Neural cell (in vitro differentiated cells): ENCODE data around the gene APBA2. TPM values are rescaled to one million over a fixed set of nuclear protein-coding genes. Genes with fewer than 3 reads are reported as not detected.

ENCODE experiments used
- H2AFZ ChIP-seq: fragments of 200-600, 300-800 bp; sonication (generic), shearing (Covaris generic); 2 replicates; pipeline ENCODE4 v1.6.0; 2014; ENCODE audit warnings: low read depth, mild to moderate bottlenecking, antibody characterized with exemption, low read length, moderate library complexity
- H3F3A ChIP-seq: fragments of 200-600 bp; shearing (Covaris generic); 2 replicates; pipeline ENCODE4 v1.6.1; 2016; ENCODE audit warnings: mild to moderate bottlenecking, moderate library complexity, mixed read lengths, antibody characterized with exemption, low read length; ENCODE audit not compliant: insufficient read depth, poor library complexity, severe bottlenecking
- H3K27ac ChIP-seq: fragments of 200-600, 300-800 bp; sonication (generic), shearing (Covaris generic); 2 replicates; pipeline ENCODE4 v1.5.1; 2014; ENCODE audit warnings: mild to moderate bottlenecking, low read length, moderate library complexity
- H3K27me3 ChIP-seq: fragments of 300-800, 200-600 bp; sonication (generic), shearing (Covaris generic); 2 replicates; pipeline ENCODE4 v1.6.0; 2014; ENCODE audit warnings: mild to moderate bottlenecking, low read depth, low read length, moderate library complexity; ENCODE audit not compliant: insufficient read depth
- H3K36me3 ChIP-seq: fragments of 300-800, 200-600 bp; sonication (generic), shearing (Covaris generic); 2 replicates; pipeline ENCODE4 v1.5.1; 2014; ENCODE audit warnings: mild to moderate bottlenecking, antibody characterized with exemption, low read length, moderate library complexity; ENCODE audit not compliant: insufficient read depth
- H3K4me2 ChIP-seq: fragments of 300-800, 200-600 bp; sonication (generic), shearing (Covaris generic); 2 replicates; pipeline ENCODE4 v1.6.0; 2014; ENCODE audit warnings: mild to moderate bottlenecking, low read length
- H3K4me3 ChIP-seq: fragments of 300-800, 200-600 bp; sonication (generic), shearing (Covaris generic); 2 replicates; pipeline ENCODE4 v1.5.1; 2014; ENCODE audit warnings: mild to moderate bottlenecking, low read length, moderate library complexity
- H3K79me2 ChIP-seq: fragments of 200-600 bp; shearing (Covaris generic); replicated peaks from 2 replicates; pipeline ENCODE4 v1.6.0; 2014; ENCODE audit warnings: mild to moderate bottlenecking, low read length, moderate library complexity; ENCODE audit not compliant: insufficient read depth
- H3K9ac ChIP-seq: fragments of 300-800, 200-600 bp; sonication (generic), shearing (Covaris generic); 2 replicates; pipeline ENCODE4 v1.6.1; 2016; ENCODE audit warnings: mild to moderate bottlenecking, low read length, mixed read lengths
- H3K9me2 ChIP-seq: fragments of 200-600 bp; shearing (Covaris generic); 2 replicates; pipeline ENCODE4 v1.6.1; 2016; ENCODE audit warnings: mild to moderate bottlenecking, low read length, mixed read lengths; ENCODE audit not compliant: insufficient read depth
- H3K9me3 ChIP-seq: fragments of 200-600, 300-800 bp; sonication (generic), shearing (Covaris generic); 2 replicates; pipeline ENCODE4 v1.6.1; 2016; ENCODE audit warnings: mild to moderate bottlenecking, mixed run types, low read length, moderate library complexity, mixed read lengths
- H4K20me1 ChIP-seq: fragments of 200-600 bp; shearing (Covaris generic); 2 replicates; pipeline ENCODE4 v1.6.1; 2016; ENCODE audit warnings: mild to moderate bottlenecking, mixed run types; ENCODE audit not compliant: insufficient read depth
- EP300 ChIP-seq: fragments of 450-650 bp; conservative IDR thresholded peaks from 2 replicates; pipeline ENCODE4 v1.6.1; 2014; ENCODE audit warnings: antibody characterized with exemption, mild to moderate bottlenecking, moderate library complexity; ENCODE audit not compliant: poor library complexity, severe bottlenecking
- EZH2 ChIP-seq: fragments of 200-600, 300-800 bp; shearing (Covaris generic), sonication (generic); IDR thresholded peaks from 2 replicates; pipeline ENCODE4 v1.6.1; 2014; ENCODE audit warnings: antibody characterized with exemption, low read length, borderline replicate concordance, mild to moderate bottlenecking; ENCODE audit not compliant: insufficient read depth, poor library complexity, severe bottlenecking
- MXI1 ChIP-seq: fragments of 450-650 bp; conservative IDR thresholded peaks from 2 replicates; pipeline ENCODE4 v1.6.1; 2014; ENCODE audit warnings: antibody characterized with exemption, mild to moderate bottlenecking; ENCODE audit not compliant: poor library complexity, severe bottlenecking
- POLR2AphosphoS5 ChIP-seq: IDR thresholded peaks from 2 replicates; pipeline ENCODE4 v1.6.1; 2012
- RAD21 ChIP-seq: fragments of 450-650 bp; conservative IDR thresholded peaks from 2 replicates; pipeline ENCODE4 v1.6.1; 2014; ENCODE audit warnings: antibody characterized with exemption, mild to moderate bottlenecking, moderate library complexity
- REST ChIP-seq: IDR thresholded peaks from 2 replicates; pipeline ENCODE4 v1.6.1; 2012; ENCODE audit warnings: borderline replicate concordance
- SMC3 ChIP-seq: fragments of 450-650 bp; conservative IDR thresholded peaks from 2 replicates; pipeline ENCODE4 v1.6.1; 2014; ENCODE audit warnings: antibody characterized with exemption, mild to moderate bottlenecking, moderate library complexity; ENCODE audit not compliant: poor library complexity
- TAF1 ChIP-seq: IDR thresholded peaks from 2 replicates; pipeline ENCODE4 v1.6.1; 2012; ENCODE audit warnings: low read depth
- polyA plus RNA-seq: library from polyadenylated mRNA; depleted of rRNA; stranded (reverse); fragments of >200 nt; gene quantifications from 2 replicates; pipeline ENCODE4 v1.2.3, GENCODE V29; 2014
- TF ChIP-seq, protein P1 (sequence below): fragments of 450-650 bp; IDR thresholded peaks from 2 replicates; pipeline ENCODE4 v1.5.1; 2014; ENCODE audit warnings: antibody characterized with exemption, mild to moderate bottlenecking, moderate library complexity; ENCODE audit not compliant: poor library complexity, severe bottlenecking

Gene APBA2
- polyA plus RNA-seq, 1 donor from 2014 or later, result 134 TPM

DNA sequence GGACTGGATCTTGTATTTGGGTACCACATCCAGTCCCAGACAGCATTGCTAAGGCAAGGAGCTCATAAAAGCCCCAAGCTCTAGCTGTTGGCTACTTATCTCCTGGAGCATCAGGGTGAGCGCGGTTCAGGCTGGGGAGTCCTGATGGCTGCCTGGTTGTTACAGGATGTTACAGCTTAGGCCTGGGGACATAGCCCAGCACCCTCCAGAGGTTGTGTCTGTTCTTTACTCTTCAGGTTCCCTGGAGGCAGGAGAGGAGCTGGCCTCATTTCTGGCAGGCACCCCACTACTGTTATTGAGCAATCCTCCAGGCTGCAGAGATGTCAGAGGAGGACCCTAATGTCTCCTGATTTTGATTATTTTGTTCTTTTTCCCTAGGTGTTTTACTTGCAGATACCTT lies 26.6 kb downstream of the APBA2 start:
- Histone ChIP-seq H3K9ac (no peak overlapping the region), H2AFZ (no peak overlapping the region), H3K9me3 (no peaks in the 10 kb centered on the region), H3K79me2 (peaks cover 15% of the 10 kb centered on the region), H3K4me2 (no peak overlapping the region), H4K20me1 (no peaks in the 10 kb centered on the region), H3K4me3 (no peak overlapping the region), H3K27ac (no peak overlapping the region), H3F3A (no peaks in the 10 kb centered on the region), H3K27me3 (no peaks in the 10 kb centered on the region), H3K9me2 (no peaks in the 10 kb centered on the region), H3K36me3 (no peaks in the 10 kb centered on the region)
- TF ChIP-seq POLR2AphosphoS5 (no peak), REST (no peak), EP300 (no peak), EZH2 (no peak), SMC3 (no peak)
- TF ChIP-seq, protein P1, sequence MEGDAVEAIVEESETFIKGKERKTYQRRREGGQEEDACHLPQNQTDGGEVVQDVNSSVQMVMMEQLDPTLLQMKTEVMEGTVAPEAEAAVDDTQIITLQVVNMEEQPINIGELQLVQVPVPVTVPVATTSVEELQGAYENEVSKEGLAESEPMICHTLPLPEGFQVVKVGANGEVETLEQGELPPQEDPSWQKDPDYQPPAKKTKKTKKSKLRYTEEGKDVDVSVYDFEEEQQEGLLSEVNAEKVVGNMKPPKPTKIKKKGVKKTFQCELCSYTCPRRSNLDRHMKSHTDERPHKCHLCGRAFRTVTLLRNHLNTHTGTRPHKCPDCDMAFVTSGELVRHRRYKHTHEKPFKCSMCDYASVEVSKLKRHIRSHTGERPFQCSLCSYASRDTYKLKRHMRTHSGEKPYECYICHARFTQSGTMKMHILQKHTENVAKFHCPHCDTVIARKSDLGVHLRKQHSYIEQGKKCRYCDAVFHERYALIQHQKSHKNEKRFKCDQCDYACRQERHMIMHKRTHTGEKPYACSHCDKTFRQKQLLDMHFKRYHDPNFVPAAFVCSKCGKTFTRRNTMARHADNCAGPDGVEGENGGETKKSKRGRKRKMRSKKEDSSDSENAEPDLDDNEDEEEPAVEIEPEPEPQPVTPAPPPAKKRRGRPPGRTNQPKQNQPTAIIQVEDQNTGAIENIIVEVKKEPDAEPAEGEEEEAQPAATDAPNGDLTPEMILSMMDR, result no peak

DNA sequence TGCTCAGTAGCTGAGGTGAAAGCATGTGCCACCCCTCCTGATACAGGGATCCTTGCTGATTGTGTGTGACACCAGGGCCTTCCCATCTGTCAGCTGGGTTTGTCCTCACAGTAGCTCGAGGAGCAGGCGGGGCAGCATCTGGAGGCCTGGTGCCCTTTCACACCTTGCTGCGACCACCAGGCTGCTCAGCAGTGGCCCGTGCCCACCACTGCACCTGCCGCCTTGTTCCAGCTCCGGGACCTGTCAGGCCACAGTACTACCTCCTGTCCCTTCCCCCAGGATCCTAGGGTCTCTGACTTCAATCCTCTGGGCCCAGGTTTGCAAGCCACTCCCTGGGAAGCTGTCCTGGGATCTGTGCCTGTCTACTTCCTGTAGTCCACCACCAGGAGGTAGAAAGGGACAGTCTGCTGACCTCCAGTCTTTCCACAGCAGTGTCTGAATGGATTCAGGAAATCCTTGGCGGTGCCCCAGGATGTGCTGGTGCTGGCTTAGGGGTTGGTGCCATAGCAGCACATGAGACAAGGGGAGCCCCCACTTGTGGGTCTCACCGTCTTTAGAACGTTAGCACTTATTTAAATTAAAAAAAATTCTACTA lies 27.5 kb downstream of the APBA2 start:
- no peaks in the 10 kb centered on the region for H3K9me3 ChIP-seq
- no peak overlapping the region for H3K27ac ChIP-seq
- no peaks in the 10 kb centered on the region for H3F3A ChIP-seq
- peaks cover 17% of the 10 kb centered on the region for H3K79me2 ChIP-seq
- no peak overlapping the region for H2AFZ ChIP-seq
- no peak overlapping the region for H3K9ac ChIP-seq
- no peak overlapping the region for H3K4me3 ChIP-seq
- H3K4me2 ChIP-seq, result no peak overlapping the region
- TF ChIP-seq TAF1 (no peak), EP300 (no peak), MXI1 (no peak), RAD21 (no peak), POLR2AphosphoS5 (no peak), REST (no peak), EZH2 (no peak), SMC3 (no peak)
- TF ChIP-seq, protein P1, result no peak
- no peaks in the 10 kb centered on the region for H4K20me1 ChIP-seq
- H3K36me3 ChIP-seq, result no peaks in the 10 kb centered on the region
- H3K27me3 ChIP-seq, result no peaks in the 10 kb centered on the region
- no peaks in the 10 kb centered on the region for H3K9me2 ChIP-seq
